Measurements from ENCODE around the gene ZEB1. TPM values are rescaled to one million over a fixed set of nuclear protein-coding genes. Genes with fewer than 3 reads are reported as not detected.

The ZEB1 gene
- total and polyA plus RNA-seq, 9 of the 15 experiments (the other 6 are each of a cell fraction or from before 2014, with no cell fraction given), result 2.1 to 8.4 (median 4.9) TPM

- TF ChIP-seq PREB (CRISPR knock-in tag; IDR thresholded peaks at IDR 0.05) (no peak), THRB (CRISPR knock-in tag; conservative IDR thresholded peaks at IDR 0.05) (no peak), ZNF717 (CRISPR knock-in tag; IDR thresholded peaks at IDR 0.05) (no peak), ADNP (tag; IDR thresholded peaks at IDR 0.05) (no peak), KDM4B (IDR thresholded peaks at IDR 0.05; ENCODE audit: borderline replicate concordance in 2 of 2, low read depth in 1 of 2) (no peak), KDM5B (IDR thresholded peaks at IDR 0.05; ENCODE audit: insufficient replicate concordance, low read depth, low read length) (no peak), TEAD2 (tag; IDR thresholded peaks at IDR 0.05) (no peak), PML (IDR thresholded peaks at IDR 0.05; ENCODE audit: low read length) (peak; percentile 67), ZSCAN32 (CRISPR knock-in tag; IDR thresholded peaks at IDR 0.05) (no peak), ZNF830 (CRISPR knock-in tag; IDR thresholded peaks at IDR 0.05) (no peak), FOXP1 (CRISPR knock-in tag; IDR thresholded peaks at IDR 0.05) (no peak), MCM3 (IDR thresholded peaks at IDR 0.05) (no peak), ZNF324 (CRISPR knock-in tag; IDR thresholded peaks at IDR 0.05) (no peak), CEBPB (tag; IDR thresholded peaks at IDR 0.05) (no peak), MBD1 (CRISPR knock-in tag; IDR thresholded peaks at IDR 0.05) (no peak), PURB (CRISPR knock-in tag; IDR thresholded peaks at IDR 0.05; ENCODE audit: low read depth) (no peak), ARHGAP35 (IDR thresholded peaks at IDR 0.05; ENCODE audit: partially characterized antibody) (no peak), SMAD3 (CRISPR knock-in tag; conservative IDR thresholded peaks at IDR 0.05) (no peak), PYGO2 (tag; IDR thresholded peaks at IDR 0.05) (no peak), NFE2 (IDR thresholded peaks at IDR 0.05; ENCODE audit: low read depth) (peak; percentile 95), NFYB (IDR thresholded peaks at IDR 0.05; ENCODE audit: extremely low read depth, insufficient read length) (no peak), SMC3 (conservative IDR thresholded peaks at IDR 0.05; ENCODE audit: insufficient read depth, low read depth, low read length) (no peak), ZBTB34 (CRISPR knock-in tag; IDR thresholded peaks at IDR 0.05) (no peak), NFATC3 (IDR thresholded peaks at IDR 0.05) (no peak), NFRKB (IDR thresholded peaks at IDR 0.05; ENCODE audit: low read depth) (no peak)
Measured at GRCh38 chr10:31278279-31278941, 40.6 kb upstream of the ZEB1 start (continued).
